DND-41 (cell line): ENCODE data around the gene DZIP3.

ENCODE experiments used
- CTCF ChIP-seq: IDR thresholded peaks from 2 replicates; pipeline ENCODE4 v1.5.1; 2012; ENCODE audit warnings: borderline replicate concordance, low read length, moderate library complexity, mild to moderate bottlenecking; ENCODE audit not compliant: poor library complexity, severe bottlenecking; ENCODE audit errors: extremely low read depth
- EZH2 ChIP-seq: IDR thresholded peaks from 3 replicates; pipeline ENCODE4 v1.6.1; 2012; ENCODE audit warnings: borderline replicate concordance, low read depth, mild to moderate bottlenecking, moderate library complexity, low read length, inconsistent platforms; ENCODE audit not compliant: severe bottlenecking

- TF ChIP-seq CTCF (no peak), EZH2 (no peak)
Measured at GRCh38 chr3:108608750-108609149, 19.2 kb downstream of the DZIP3 start.
